NCI-H1105 (cell line): Measurements from ENCODE around the gene HSPBP1.

Experiments used
- DNase-seq: peaks from one replicate; lab custom pipeline; 2025; lab: John Stamatoyannopoulos, UW

HSPBP1 gene

DNA sequence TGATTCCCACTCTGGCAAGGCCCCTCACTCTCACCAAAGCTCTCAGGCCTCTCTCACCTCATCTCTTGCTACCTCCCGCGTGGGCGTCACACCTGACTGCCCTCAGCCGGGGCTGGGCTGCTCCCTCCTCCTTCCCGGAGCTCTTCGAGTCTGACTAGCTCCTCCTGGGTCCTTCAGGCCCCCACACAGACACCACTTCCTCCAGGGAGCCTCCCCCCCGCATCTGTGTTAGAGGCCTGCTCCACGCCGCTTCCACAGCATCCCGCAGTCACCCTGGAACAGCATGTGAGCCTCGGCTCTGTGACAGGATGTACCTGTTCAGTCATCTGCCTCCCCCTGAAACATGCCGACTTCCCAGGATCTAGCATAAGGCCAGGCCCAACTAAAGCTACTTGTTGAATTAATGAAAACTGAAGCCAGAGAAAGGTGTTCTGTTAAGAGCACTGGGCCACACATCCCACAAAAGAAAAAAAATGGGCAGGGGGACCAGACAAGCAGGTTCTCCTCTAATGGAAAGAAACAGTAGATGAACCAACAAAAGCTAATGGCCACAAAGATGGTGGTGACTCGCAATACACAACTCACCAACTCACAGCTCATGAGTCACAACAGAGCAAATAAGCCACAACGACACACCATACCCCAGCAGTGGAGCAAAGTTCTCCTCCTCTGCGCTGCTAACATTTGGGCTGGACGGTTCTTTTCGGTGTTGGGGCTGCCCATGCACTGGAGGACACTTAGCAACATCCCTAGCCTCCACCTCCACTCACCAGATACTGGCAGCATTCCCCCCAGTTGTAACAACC lies 24.1 kb downstream of the HSPBP1 start:
- no peak for DNase-seq

DNA sequence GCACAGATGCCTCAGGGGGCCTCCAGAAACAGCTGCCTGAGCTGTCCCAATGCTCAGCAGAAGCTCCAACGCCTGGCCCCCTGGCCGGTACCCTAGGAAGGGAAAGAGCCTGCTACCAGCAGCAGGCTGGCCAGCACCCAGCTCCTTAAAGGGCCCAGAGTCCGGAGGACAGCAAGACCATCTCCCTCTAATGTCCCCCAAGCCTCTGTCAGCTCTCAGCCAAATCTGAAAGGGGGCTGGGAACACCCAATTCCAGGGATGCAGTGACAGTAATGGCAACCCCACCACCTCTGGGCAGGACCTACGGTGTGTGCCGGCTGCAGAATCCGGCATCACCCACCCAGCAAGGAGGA lies 25.3 kb downstream of the HSPBP1 start:
- DNase-seq: no peak

- DNase-seq: no peak
These were observed 25.9 kb downstream of the HSPBP1 start for GRCh38 chr19:55253842-55254624.

DNA sequence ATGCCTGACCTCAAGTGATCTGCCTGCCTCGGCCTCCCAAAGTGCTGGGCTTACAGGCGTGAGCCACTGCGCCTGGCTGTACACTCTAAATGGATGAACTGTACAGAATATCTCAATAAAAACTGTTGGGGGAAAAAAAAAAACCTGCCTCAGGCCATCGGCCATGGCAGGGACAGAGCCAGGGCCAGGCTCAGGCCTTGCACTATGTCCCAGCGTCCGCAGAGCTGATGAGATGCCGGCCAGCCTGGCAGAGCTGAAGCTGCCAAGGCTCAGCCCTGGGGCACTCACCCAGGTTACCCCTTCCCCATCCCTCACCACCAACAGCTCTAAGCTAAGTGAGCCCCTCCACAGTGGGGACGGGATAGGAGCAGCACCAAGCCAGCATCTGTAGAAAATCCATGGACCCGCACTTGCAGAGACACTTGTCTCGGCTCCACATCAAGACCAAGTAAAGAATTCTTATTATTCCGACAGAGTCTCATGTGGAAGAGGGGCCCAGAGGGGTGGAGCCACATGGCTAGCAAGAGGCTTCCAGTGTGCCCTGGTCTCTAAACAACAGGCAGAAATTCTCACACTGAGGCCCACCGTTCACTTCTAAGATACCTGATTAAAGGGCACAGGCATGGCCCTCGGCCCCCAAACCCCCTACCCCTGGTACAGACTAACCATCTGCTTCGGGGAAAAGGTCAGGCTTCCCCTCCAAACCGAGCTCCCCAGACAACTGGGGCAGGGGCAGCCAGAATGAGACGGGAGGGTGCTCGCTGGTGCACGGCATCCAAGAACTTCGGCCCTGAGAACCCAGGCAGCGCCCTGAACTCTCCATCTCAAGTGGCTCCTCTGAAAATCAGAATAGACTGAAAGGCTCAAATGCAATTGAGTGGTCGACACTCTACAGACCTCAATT lies 26.9 kb downstream of the HSPBP1 start:
- no peak for DNase-seq

GRCh38 chr19:55251341-55252081 lies 28.4 kb downstream of the HSPBP1 start:
- DNase-seq: no peak

GRCh38 chr19:55250262-55251036 lies 29.5 kb downstream of the HSPBP1 start:
- DNase-seq: no peak

DNA sequence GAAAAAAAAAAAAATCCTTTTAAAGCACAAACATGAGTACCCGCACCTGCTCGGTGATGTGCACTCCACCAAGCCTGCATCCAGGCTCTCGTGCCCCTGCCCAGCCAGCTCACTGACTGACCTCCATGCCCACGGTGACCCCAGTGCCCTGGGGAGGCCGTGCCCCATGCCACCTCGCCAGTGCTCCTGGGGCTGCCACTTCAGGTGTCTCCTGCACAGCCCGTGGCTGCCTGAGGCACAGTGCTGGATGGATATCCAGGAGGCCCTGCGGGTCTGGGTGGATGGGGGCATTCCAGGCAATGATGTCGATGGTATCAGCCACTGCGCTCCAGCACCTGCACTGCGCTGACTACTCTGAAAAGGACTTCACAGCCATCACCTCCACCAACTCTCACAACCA lies 30.1 kb downstream of the HSPBP1 start:
- DNase-seq: no peak

DNA sequence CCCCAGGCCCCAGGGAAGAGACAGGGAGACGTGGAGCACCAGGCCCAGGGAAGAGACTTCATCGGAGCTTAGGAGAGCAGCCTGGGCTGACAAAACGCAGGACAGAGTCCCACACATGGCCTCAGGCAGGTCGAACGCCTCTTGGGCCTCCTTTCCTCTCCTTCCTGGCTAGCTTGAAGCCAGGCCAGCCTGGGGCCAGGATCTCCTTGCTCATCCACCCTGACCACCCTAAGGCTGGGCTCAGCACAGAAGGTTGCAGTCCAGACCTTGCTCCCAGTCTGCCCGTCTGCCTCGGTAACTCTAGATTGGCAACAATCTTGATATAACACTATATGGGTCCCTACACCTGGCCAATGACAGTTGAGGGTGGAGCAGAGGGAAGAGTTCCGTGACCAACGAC lies 31.2 kb downstream of the HSPBP1 start:
- DNase-seq: no peak

GRCh38 chr19:55248166-55248675 lies 31.7 kb downstream of the HSPBP1 start:
- DNase-seq: no peak

GRCh38 chr19:55247621-55248099 lies 32.2 kb downstream of the HSPBP1 start:
- DNase-seq: no peak

DNA sequence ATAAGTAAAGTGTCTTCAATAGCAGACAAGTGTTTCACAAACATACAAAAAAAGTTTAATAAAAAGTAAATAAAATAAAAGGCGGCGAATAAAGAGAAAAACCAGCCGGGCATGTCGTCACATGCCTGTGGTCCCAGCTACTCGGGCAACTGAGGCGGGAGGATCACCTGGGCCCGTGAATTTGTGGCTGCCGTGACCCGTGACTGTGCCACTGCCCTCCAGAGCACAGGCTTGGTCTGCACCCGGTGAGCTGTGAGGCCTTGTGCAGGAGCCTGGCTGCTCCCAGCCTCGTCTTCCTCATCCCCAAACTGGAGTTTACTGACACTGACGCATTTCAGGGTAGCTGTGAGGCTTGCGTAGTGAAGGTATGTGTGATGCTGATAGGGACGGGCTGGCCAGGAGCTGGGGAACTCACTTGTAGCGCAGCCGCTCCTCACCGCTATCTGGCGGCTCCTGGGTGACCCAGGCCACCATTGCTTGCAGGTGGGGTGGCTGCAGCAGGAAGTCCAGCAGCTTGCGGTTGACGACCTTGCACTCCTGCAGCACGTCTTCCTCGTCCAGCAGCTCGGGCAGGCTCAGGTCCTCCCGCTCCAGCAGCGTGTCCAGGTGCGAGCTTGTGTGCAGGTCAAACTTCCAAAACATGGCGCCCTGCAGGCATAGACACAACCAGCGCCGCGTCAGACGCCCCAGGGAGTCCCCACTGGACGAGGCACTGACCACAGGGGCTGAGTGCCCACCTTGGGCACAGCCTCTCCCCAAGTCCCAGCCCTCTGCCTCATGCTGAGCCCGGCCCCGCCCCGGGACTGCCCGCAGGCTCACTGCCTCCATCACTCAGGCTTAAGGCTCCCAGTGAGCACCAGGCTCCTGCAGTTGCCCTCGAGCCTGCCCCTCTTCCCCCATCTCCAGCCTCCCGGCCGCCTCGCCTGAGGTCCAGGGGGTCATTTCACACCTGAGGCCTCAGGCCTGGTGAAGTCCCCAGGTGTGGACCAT lies 33.2 kb downstream of the HSPBP1 start:
- DNase-seq: no peak

DNA sequence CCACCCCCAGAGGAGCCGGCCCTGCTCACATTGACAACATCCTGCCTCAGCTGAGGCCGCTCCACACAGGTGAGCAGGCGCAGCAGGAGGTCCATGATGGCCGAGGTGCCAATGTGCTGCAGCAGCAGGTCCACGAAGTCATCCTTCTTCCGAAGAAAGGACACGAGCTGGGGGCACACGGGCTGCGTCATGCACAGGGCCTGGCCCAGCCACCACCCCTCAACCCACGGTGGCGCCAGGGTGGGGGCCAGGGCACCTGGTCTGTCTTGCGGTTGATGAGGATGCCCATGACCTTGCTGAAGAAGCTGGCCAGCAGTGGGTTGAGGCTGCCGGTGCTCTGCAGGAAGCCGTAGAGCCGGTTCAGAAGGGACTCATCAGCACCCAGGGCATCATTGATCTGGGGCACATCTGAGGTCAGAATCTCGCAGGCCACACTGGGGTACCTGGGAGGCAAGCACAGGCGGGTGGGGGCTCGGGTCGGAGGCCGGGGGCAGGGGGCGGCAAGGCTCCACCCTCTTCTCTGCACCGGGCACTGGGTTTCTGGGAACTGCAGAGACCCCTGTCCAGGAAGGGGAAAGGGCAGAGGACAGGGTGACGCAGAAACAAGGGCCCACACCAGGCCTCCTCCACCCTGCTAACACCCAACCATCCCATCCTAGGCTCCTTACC lies 34.5 kb downstream of the HSPBP1 start:
- DNase-seq: no peak

- no peak for DNase-seq
These were observed 35.8 kb downstream of the HSPBP1 start for GRCh38 chr19:55244004-55244680.

GRCh38 chr19:55242517-55242916 lies 37.4 kb downstream of the HSPBP1 start:
- no peak for DNase-seq

DNA sequence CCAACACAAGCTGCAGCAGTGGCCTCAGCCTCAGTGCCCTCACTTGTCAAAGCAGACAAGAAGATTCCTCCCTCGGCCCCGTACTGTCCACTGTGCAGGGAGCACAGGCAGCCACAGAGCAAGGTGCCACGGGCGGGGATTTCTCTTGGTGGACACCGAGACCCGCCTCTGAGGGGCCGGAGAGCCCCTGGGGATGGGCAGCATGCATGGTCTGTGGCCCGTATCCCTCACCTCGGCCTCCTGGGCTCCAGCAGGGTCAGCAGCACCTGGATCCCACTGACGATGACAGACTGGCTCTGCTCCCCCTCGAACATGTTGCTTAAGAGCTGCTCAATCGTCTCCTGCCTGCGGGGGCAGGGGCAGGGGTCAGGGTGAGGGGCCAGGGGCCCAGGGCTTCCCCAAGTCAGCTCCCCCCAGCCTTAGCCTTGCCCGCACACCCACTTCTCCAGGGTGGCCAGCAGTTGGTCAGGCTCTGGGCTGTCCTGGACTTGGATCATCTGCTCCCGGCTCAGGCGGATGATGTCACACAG lies 37.9 kb downstream of the HSPBP1 start:
- no peak for DNase-seq

DNA sequence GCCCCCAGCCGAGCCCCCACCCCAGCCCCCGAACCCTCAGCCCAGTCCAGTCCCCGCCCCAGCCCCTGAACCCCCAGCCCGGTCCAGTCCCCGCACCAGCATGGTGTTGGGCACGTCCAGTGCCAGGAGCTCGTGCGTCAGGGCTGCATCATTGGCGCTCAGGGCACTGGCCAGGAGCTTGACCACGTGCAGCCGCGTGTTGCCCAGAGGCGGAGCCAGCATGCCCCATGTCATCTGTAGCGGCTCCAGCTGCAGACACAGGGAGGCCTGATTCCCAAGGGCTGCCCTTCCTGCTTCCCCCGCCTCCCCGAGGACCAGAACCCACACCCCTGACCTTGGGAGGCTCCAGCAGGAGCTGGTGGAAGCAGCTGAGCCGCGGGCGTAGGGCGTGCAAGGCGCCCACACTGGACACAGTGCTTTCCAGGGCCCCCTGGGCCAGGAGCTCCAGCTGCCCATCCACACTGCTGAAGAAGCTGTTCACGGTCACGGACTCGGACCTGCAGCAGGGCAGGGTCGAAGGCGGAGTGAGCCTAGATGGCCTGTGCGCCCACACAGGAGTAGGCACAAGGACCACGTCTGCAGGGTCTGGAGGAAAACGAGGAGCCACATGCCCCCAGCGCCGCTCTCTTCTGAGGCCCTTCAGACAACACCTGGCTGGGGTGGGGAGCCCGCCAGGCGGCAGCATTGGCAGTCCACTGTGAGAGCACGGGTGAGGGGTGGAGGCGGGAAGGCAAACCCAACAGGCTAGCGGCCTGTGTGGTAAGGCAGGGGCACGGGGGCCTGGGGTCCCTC lies 38.6 kb downstream of the HSPBP1 start:
- DNase-seq: no peak

DNA sequence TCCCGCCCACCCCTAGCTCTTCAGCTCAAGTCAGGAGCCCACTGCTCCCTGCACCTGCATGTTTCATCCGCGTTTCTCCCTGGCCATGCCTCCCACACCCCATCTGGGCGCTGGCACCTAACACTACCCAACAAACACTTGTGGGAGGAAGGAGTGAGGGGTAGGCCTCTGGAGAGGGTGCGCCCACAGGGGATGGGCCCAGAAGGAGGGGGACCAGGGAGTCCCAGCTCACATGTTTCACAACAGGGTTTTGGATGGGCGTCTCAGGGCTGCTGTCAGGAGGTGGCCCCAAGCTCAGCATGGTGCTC lies 39.2 kb downstream of the HSPBP1 start:
- no peak for DNase-seq
